Esophagus squamous epithelium (tissue), 5 donors: ENCODE measurements around the gene MARCHF5. TPM values are rescaled to one million over a fixed set of nuclear protein-coding genes. Genes with fewer than 3 reads are reported as not detected.

Experiments
- DNase-seq: peaks from one replicate; lab custom pipeline; 2025; lab: John Stamatoyannopoulos, UW
- H3K27ac ChIP-seq, 4 donors: fragments of 200-600 bp; sonication (generic); one replicate each; pipeline ENCODE4 v1.5.1; 2016 to 2019; ENCODE audit warnings: mild to moderate bottlenecking in 1 of 4
- H3K27me3 ChIP-seq, 4 donors: fragments of 200-600 bp; sonication (generic); 1 replicate in 3 of 4; 2 replicates in 1 of 4; pipeline versions ENCODE4 v1.5.1 to v1.6.0; 2017 to 2021; ENCODE audit warnings: antibody characterized with exemption in 1 of 4
- H3K36me3 ChIP-seq, 3 donors: fragments of 200-600 bp; sonication (generic); one replicate each; pipeline ENCODE4 v1.5.1; 2016 to 2019
- H3K4me1 ChIP-seq, 3 donors: fragments of 200-600 bp; sonication (generic); one replicate each; pipeline ENCODE4 v1.5.1; 2017 to 2019
- H3K4me3 ChIP-seq, 4 donors: fragments of 200-600 bp; sonication (generic); 1 replicate in 3 of 4; 2 replicates in 1 of 4; pipeline ENCODE4 v1.5.1; 2016 to 2019; ENCODE audit warnings: mild to moderate bottlenecking in 2 of 4, moderate library complexity in 1 of 4
- H3K9me3 ChIP-seq, 3 donors: fragments of 200-600 bp; sonication (generic); one replicate each; pipeline ENCODE4 v1.5.1; 2016 to 2019
- POLR2A ChIP-seq, 4 donors: fragments of 450-650 bp; IDR thresholded peaks; one replicate each; pipeline ENCODE4 v1.6.1; 2017; ENCODE audit warnings: antibody characterized with exemption in 4 of 4, mild to moderate bottlenecking in 4 of 4, moderate library complexity in 3 of 4
- WGBS, 2 donors: methylation state at CpG; one replicate each; pipeline ENCODE4 v1.1.5; 2018; 5-methylcytosine and 5-hydroxymethylcytosine counted together
- intact Hi-C: fragments of 100-400 bp; cut with DNase I; formaldehyde crosslinking; loops from one replicate; pipeline ENCODE4 v1.15.0; 2022
- total RNA-seq, 4 donors: library from RNA; depleted of rRNA; stranded (reverse); fragments of >200 nt; gene quantifications; one replicate each; pipeline ENCODE4 v1.1.0, GENCODE V29; 2016
- TF ChIP-seq, protein P1 (sequence below), 6 experiments: fragments of 450-650 bp in 4 of 6; fragments of 200-600 bp in 2 of 6; sonication (generic) in 2 of 6; IDR thresholded peaks; one replicate each; pipeline ENCODE4 v1.5.1; 2016 to 2019; ENCODE audit warnings: antibody characterized with exemption in 6 of 6, mild to moderate bottlenecking in 4 of 6, moderate library complexity in 4 of 6
- donor health status: DM: yes; HTN: yes; CAD: no.

MARCHF5 gene, protein sequence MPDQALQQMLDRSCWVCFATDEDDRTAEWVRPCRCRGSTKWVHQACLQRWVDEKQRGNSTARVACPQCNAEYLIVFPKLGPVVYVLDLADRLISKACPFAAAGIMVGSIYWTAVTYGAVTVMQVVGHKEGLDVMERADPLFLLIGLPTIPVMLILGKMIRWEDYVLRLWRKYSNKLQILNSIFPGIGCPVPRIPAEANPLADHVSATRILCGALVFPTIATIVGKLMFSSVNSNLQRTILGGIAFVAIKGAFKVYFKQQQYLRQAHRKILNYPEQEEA
- total RNA-seq: 10 to 100 TPM; 17.6 to 29.9 (median 27.0) TPM

DNA sequence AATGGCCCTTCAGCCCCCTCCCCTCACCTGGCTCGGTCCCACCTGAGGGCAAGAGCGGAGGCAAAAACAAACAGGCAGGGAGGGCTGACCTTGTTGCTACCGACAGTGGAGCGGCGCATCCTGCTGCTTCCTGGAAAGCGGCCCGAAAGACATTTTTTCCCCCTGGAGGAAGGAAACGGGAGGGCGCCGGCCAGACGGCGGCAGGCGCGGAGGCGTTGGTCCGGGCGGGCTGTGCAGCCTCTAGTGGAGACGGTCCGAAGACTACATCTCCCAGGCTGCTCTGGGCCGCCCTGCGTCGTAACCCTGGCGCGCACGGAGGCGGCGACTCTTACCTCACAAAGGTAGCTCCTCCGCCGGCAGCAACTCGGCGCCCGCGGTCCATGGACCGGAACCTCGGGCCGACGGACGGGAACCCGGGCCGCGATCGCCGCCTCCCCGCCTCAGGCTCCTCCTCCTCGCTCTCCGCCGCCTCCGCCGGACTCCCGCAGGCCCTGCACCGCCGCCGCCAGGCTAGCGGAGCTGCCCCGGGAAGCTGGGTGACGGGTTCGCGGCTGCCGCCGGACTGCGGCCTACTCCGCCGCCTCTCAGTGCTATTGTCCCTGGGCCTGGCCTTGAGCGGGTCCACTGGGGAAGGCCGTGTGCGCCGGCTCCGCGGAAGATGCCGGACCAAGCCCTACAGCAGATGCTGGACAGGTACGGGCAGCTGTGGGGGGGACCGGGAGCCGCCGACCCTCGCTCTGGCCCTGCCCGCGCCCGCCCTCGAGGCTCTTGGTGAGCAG is at the start of gene MARCHF5, which contains the start of gene CPEB3:
TSS of gene MARCHF5 (plus strand) at position 331 of the 779 bp plus-strand sequence. CDS start at position 659, 328 bp downstream.
TSS of gene CPEB3 (minus strand) at position 242 of the 779 bp plus-strand sequence. CDS start 50,728 bp downstream, outside the sequence.
- Histone ChIP-seq H3K4me1 (peaks cover 0 to 27% (median 0%) of the 10 kb centered on the region in 3 donors), H3K27ac (peak within 1 kb of the TSS; percentile 92 to 100 (median 96)), H3K4me3 (peak within 1 kb of the TSS; percentile 82 to 100 (median 90)), H3K36me3 (peaks cover 0 to 21% (median 0%) of the 10 kb centered on the region in 3 donors), H3K9me3 (no peaks in the 10 kb centered on the region), H3K27me3 (no peaks in the 10 kb centered on the region)
- peak; percentile 74 for DNase-seq
- TF ChIP-seq, protein P1, sequence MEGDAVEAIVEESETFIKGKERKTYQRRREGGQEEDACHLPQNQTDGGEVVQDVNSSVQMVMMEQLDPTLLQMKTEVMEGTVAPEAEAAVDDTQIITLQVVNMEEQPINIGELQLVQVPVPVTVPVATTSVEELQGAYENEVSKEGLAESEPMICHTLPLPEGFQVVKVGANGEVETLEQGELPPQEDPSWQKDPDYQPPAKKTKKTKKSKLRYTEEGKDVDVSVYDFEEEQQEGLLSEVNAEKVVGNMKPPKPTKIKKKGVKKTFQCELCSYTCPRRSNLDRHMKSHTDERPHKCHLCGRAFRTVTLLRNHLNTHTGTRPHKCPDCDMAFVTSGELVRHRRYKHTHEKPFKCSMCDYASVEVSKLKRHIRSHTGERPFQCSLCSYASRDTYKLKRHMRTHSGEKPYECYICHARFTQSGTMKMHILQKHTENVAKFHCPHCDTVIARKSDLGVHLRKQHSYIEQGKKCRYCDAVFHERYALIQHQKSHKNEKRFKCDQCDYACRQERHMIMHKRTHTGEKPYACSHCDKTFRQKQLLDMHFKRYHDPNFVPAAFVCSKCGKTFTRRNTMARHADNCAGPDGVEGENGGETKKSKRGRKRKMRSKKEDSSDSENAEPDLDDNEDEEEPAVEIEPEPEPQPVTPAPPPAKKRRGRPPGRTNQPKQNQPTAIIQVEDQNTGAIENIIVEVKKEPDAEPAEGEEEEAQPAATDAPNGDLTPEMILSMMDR (IDR thresholded peaks at IDR 0.05): peak; percentile 35 to 93 (median 80)
- peak in 3 of 4 donors; percentile 47 to 85 (median 65) for TF ChIP-seq POLR2A (IDR thresholded peaks at IDR 0.05)
- WGBS, 2 donors: 2% methylated on average over 8 of the region's 79 CpGs; no CpG with 5 or more reads in 1 of the 2 donors
- intact Hi-C loops: no loop called here

DNA sequence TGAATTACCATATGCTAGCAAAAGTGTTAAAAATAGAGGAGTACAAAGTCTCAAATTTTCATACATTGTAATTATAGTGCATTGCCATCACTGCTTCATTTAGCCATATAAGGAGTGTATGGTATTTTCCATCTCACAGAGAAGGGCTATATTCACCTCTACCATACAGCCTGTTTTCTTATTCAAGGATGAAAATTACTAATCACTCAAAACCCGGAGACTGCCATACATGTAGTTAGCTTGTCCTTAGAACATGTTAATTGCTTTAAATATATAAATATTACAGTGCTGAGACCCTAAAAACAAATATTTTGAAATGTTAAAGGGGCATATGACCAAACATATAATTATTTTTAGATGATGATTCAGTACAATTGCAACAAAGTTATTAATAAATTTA is 49.5 kb upstream of the MARCHF5 start:
- no peak for TF ChIP-seq POLR2A (IDR thresholded peaks at IDR 0.05)
- TF ChIP-seq, protein P1 (IDR thresholded peaks at IDR 0.05): no peak
- Histone ChIP-seq H3K4me3 (peak overlapping the region in 3 of 4 donors; percentile 89 to 95 (median 91)), H3K27ac (peak overlapping the region; percentile 93 to 98 (median 96)), H3K9me3 (no peaks in the 10 kb centered on the region), H3K4me1 (peaks cover 7 to 81% (median 18%) of the 10 kb centered on the region in 3 donors), H3K27me3 (no peaks in the 10 kb centered on the region), H3K36me3 (no peaks in the 10 kb centered on the region)
- no peak for DNase-seq
- 23 to 43% methylated on average over 1 of the region's 1 CpG for WGBS, 2 donors
- intact Hi-C loops: no loop called here

DNA sequence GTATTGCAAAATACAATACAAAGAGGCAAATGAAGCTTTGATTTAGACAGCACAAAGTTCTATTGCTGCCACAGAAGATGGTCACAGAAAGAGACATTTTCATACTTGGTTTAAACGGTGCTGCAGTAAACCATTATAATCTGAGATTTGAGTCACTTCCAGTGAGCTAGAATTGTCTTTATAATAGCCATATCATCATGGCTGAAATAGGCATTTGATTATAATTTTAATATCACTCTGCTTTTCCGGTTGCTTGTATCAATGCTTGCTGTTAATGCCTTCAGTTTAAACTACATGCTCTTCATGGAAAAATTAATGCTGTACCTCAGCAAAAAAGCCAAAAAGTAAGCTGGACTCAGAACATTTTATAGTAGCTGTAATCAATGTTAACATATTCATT is 48.6 kb upstream of the MARCHF5 start:
- intact Hi-C loops: no loop called here
- TF ChIP-seq, protein P1 (IDR thresholded peaks at IDR 0.05): no peak
- TF ChIP-seq POLR2A (IDR thresholded peaks at IDR 0.05): no peak
- Histone ChIP-seq H3K4me3 (no peak overlapping the region), H3K27me3 (no peaks in the 10 kb centered on the region), H3K4me1 (peaks cover 7 to 72% (median 17%) of the 10 kb centered on the region in 3 donors), H3K27ac (peak overlapping the region in 1 of 4 donors; percentile 98), H3K36me3 (no peaks in the 10 kb centered on the region), H3K9me3 (no peaks in the 10 kb centered on the region)
- DNase-seq: no peak
- 53 to 60% methylated on average over 2 of the region's 2 CpGs for WGBS, 2 donors

DNA sequence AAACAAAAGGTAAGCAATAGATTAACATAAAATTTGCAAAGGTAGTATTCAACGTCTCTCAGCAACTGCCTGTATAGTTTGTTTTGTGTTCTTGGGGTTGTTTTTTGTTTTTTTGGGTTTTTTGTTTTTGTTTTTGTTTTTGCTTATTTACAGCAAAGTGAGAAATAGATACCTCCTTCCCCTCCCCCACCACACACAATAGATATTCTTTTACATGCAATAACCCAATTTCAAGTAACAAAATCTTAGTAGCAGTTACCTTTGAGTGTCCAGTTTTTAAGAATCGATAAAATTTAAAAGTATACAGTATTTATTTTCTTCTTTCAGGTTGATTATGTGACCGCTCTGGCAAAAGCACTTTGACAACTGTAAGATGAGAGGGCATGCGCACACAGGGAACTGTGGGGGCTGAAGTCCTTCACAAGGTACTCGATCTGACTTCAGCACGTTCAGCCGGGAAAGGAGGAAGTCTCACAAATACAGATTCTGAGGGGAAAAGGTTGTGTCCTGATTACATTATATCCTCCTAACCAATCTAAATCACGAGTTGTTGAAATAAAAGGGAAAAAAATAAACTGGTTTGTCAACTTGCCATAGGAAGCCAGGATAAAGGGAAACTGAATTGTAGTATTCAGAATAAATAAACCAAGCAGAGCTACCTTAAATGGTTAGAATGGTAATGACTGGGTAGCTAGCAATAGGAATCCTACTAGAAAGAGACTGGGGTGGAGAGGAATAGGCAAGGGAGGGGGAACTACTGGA is 47.9 kb upstream of the MARCHF5 start:
- WGBS, 2 donors: 17 to 20% methylated on average over 8 of the region's 8 CpGs
- DNase-seq: no peak
- Histone ChIP-seq H3K36me3 (no peaks in the 10 kb centered on the region), H3K4me1 (peaks cover 7 to 65% (median 11%) of the 10 kb centered on the region in 3 donors), H3K4me3 (peak overlapping the region in 3 of 4 donors; percentile 36 to 52 (median 37)), H3K27me3 (no peaks in the 10 kb centered on the region), H3K27ac (peak overlapping the region; percentile 5 to 98 (median 53)), H3K9me3 (no peaks in the 10 kb centered on the region)
- intact Hi-C loops: no loop called here
- no peak for TF ChIP-seq POLR2A (IDR thresholded peaks at IDR 0.05)
- TF ChIP-seq, protein P1 (IDR thresholded peaks at IDR 0.05): no peak
